CD4-positive, alpha-beta T cell (primary cell): ENCODE data around the gene TRPV2. TPM values are rescaled to one million over a fixed set of nuclear protein-coding genes. Genes with fewer than 3 reads are reported as not detected.
"Not testable (repeated sequence)": the region's sequence is repeated elsewhere in the genome, so short reads cannot be mapped to it uniquely, and the experiment has no call there.

Experiments
- ATAC-seq: fragments of 200-7000 bp; cut with Tn5 transposase; one replicate; pipeline ENCODE4 v1.10.0; 2022; ENCODE audit warnings: mild to moderate bottlenecking; ENCODE audit not compliant: poor library complexity
- CTCF ChIA-PET: fragments of 350-600 bp; sonication (Branson Sonifier 250); formaldehyde crosslinking; loops from one replicate; lab custom pipeline; 2021; ENCODE audit warnings: antibody characterized with exemption, inconsistent platforms; lab: Charles Lee
- POLR2A ChIA-PET: fragments of 350-600 bp; sonication (Branson Sonifier 250); formaldehyde crosslinking; loops from one replicate; lab custom pipeline; 2021; ENCODE audit warnings: antibody characterized with exemption, inconsistent platforms; lab: Charles Lee
- DNase-seq, 14 experiments: peaks; one replicate each; pipeline ENCODE4 v3.0.0-alpha.2; 2013 to 2020; ENCODE audit warnings: mixed read lengths in 2 of 14
- H3K27ac ChIP-seq, 2 donors: one replicate each; pipeline versions ENCODE4 v1.5.1 to v1.7.0; 2013; ENCODE audit warnings: low read length in 2 of 2, low read depth in 1 of 2, mild to moderate bottlenecking in 1 of 2
- H3K27me3 ChIP-seq, 2 experiments: 1 replicate in 1 of 2; 2 replicates in 1 of 2; pipeline versions ENCODE4 v1.6.1 to v1.7.0; 2013; ENCODE audit warnings: low read length in 2 of 2, control low read depth in 1 of 2, mild to moderate bottlenecking in 1 of 2, moderate library complexity in 1 of 2; ENCODE audit not compliant: insufficient read depth in 2 of 2, control insufficient read depth in 1 of 2
- H3K36me3 ChIP-seq: one replicate; pipeline ENCODE4 v1.6.1; 2013; ENCODE audit warnings: low read length, control low read depth; ENCODE audit not compliant: insufficient read depth
- H3K4me1 ChIP-seq: one replicate; pipeline ENCODE4 v1.6.1; 2013; ENCODE audit warnings: low read length, control low read depth; ENCODE audit not compliant: insufficient read depth
- H3K4me3 ChIP-seq: one replicate; pipeline ENCODE4 v1.5.1; 2013; ENCODE audit warnings: mild to moderate bottlenecking, low read length, moderate library complexity
- H3K9me3 ChIP-seq, 2 experiments: 1 replicate in 1 of 2; 2 replicates in 1 of 2; pipeline versions ENCODE4 v1.6.1 to v1.7.0; 2013; ENCODE audit warnings: low read length in 2 of 2, mild to moderate bottlenecking in 2 of 2, control low read depth in 1 of 2, moderate library complexity in 1 of 2; ENCODE audit not compliant: control insufficient read depth in 1 of 2, insufficient read depth in 1 of 2
- H3K27ac Mint-ChIP-seq: one replicate; pipeline ENCODE4 v1.8.0; 2020; ENCODE audit warnings: mixed read lengths
- H3K27me3 Mint-ChIP-seq: one replicate; pipeline ENCODE4 v1.8.0; 2021; ENCODE audit warnings: mixed read lengths
- H3K36me3 Mint-ChIP-seq: one replicate; pipeline ENCODE4 v1.8.0; 2021; ENCODE audit warnings: low read depth, mixed read lengths
- H3K4me1 Mint-ChIP-seq: one replicate; pipeline ENCODE4 v1.8.0; 2021; ENCODE audit warnings: low read depth, mixed read lengths
- H3K4me3 Mint-ChIP-seq: one replicate; pipeline ENCODE4 v1.8.0; 2020; ENCODE audit warnings: mild to moderate bottlenecking, mixed read lengths
- H3K9me3 Mint-ChIP-seq: one replicate; pipeline ENCODE4 v1.8.0; 2020; ENCODE audit warnings: mixed read lengths
- intact Hi-C, 2 experiments: fragments of 100-400 bp; cut with DNase I in 1 of 2; cut with micrococcal nuclease in 1 of 2; formaldehyde crosslinking; loops; one replicate each; pipeline versions ENCODE4 v1.15.1 to v1.9.0; 2023 to 2025; cut with DNase I, micrococcal nuclease
- total RNA-seq, 174 experiments: library from RNA in 2 of 174; stranded (reverse) in 2 of 174; gene quantifications; one replicate each; pipeline ENCODE4 v1.2.3 and lab custom pipeline; 2021 to 2026
- TF ChIP-seq, protein P1 (sequence below): fragments of 200-600 bp; IDR thresholded peaks from one replicate; pipeline ENCODE4 v1.8.0; 2022; ENCODE audit warnings: antibody characterized with exemption, mild to moderate bottlenecking

Gene TRPV2
- total RNA-seq, 2 experiments from 2014 or later: 42.8 to 45.2 TPM

DNA sequence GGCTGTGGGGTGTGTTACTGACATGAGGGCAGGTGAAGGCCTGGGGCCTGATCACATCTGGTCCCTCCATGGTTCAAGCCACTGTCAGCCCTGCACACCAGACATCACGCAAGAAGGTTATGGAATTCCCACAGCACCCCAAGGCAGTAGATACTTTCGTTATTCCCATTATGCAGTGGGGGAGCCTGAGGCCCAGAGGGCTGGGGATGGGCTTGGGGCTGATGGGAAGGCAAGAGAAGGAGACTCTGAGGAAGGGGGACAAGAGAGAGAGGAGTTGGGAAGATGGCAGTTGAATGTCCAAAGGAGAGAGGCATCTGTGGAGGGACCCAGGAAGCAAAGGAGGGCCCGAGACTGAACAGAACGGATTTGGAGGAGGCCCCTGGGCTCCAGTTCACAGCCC lies 34.7 kb downstream of the TRPV2 start:
- Histone ChIP-seq H3K4me1 (peaks cover 10% of the 10 kb centered on the region), H3K9me3 (no peaks in the 10 kb centered on the region), H3K4me3 (no peak overlapping the region), H3K27ac (no peak overlapping the region), H3K36me3 (peaks cover 34% of the 10 kb centered on the region), H3K27me3 (no peaks in the 10 kb centered on the region)
- ChIA-PET CTCF (interaction anchor here (0.7 kb wide), 1 partner anchor 72 kb away, joined by 3 read pairs; no protein-coding TSS in a partner anchor), POLR2A (no interaction called here)
- Mint-ChIP-seq H3K9me3 (no peaks in the 10 kb centered on the region), H3K27ac (no peak overlapping the region), H3K36me3 (peaks cover 33% of the 10 kb centered on the region), H3K4me1 (peaks cover 14% of the 10 kb centered on the region), H3K4me3 (peak overlapping the region; percentile 20), H3K27me3 (no peaks in the 10 kb centered on the region)
- ATAC-seq: no peak
- TF ChIP-seq, protein P1, sequence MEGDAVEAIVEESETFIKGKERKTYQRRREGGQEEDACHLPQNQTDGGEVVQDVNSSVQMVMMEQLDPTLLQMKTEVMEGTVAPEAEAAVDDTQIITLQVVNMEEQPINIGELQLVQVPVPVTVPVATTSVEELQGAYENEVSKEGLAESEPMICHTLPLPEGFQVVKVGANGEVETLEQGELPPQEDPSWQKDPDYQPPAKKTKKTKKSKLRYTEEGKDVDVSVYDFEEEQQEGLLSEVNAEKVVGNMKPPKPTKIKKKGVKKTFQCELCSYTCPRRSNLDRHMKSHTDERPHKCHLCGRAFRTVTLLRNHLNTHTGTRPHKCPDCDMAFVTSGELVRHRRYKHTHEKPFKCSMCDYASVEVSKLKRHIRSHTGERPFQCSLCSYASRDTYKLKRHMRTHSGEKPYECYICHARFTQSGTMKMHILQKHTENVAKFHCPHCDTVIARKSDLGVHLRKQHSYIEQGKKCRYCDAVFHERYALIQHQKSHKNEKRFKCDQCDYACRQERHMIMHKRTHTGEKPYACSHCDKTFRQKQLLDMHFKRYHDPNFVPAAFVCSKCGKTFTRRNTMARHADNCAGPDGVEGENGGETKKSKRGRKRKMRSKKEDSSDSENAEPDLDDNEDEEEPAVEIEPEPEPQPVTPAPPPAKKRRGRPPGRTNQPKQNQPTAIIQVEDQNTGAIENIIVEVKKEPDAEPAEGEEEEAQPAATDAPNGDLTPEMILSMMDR: no peak
- intact Hi-C loops: no loop called here
- no peak for DNase-seq

DNA sequence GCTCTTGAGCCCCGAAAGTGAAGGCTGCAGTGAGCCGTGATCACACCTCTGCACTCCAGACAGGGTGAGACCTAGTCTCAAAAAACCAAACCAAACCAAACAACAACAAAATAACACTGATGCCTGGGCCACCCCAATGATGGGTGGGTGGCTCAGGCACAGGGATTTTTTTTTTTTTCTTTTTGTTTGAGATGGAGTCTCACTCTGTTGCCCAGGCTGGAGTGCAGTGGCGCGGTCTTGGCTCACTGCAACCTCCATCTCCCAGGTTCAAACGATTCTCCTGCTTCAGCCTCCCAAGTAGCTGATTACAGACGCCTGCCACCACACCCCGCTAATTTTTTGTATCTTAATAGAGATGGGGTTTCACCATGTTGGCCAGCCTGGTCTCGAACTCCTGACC lies 36.9 kb downstream of the TRPV2 start:
- H3K4me3 Mint-ChIP-seq, H3K9me3 ChIP-seq, H3K4me3 ChIP-seq, H3K27ac ChIP-seq, H3K27ac Mint-ChIP-seq, ATAC-seq, H3K27me3 Mint-ChIP-seq, H3K9me3 Mint-ChIP-seq, H3K27me3 ChIP-seq, DNase-seq, H3K4me1 ChIP-seq: not testable (repeated sequence)
- peaks cover 15% of the 10 kb centered on the region for H3K36me3 ChIP-seq
- intact Hi-C loops: loop anchor here (2.0 kb wide), 2 partner anchors 13 to 139 kb away; no protein-coding TSS in a partner anchor
- Mint-ChIP-seq H3K36me3 (peaks cover 23% of the 10 kb centered on the region), H3K4me1 (peaks cover 14% of the 10 kb centered on the region)
- ChIA-PET CTCF (interaction anchor here (0.9 to 2.1 kb wide), 6 partner anchors 10 to 89 kb away, joined by 3 to 13 read pairs (median 4); no protein-coding TSS in a partner anchor), POLR2A (interaction anchor here (0.9 to 1.8 kb wide), 2 partner anchors 18 to 69 kb away, joined by 3 to 8 read pairs; no protein-coding TSS in a partner anchor)

DNA sequence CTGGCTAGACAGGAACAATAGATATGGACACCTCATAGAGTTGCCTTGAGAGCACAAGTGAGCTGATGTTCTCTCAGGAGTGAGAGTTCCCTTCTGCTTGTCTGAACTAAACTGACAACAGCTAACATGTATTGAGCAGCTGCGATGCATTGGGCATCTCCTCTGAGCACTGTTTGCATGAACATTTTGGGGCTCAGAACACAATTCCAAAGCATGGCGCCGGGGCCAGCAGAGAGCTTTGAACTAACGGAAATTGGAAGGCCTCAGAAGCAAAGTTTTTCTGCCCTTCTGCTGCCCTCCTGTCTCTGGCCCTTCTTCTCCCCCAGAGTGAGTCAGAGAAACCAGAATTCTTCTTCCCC lies 38.1 kb downstream of the TRPV2 start:
- no peaks in the 10 kb centered on the region for H3K9me3 ChIP-seq
- Mint-ChIP-seq H3K4me1 (peaks cover 14% of the 10 kb centered on the region), H3K27me3 (no peaks in the 10 kb centered on the region), H3K27ac (peak overlapping the region; percentile 50), H3K36me3 (peaks cover 12% of the 10 kb centered on the region), H3K4me3 (no peak overlapping the region), H3K9me3 (no peaks in the 10 kb centered on the region)
- H3K4me3 ChIP-seq: no peak overlapping the region
- no peak for DNase-seq
- peaks cover 8% of the 10 kb centered on the region for H3K4me1 ChIP-seq
- no peak overlapping the region for H3K27ac ChIP-seq
- POLR2A ChIA-PET: interaction anchor here (1.2 to 1.8 kb wide), 2 partner anchors 15 to 68 kb away, joined by 6 to 8 read pairs; no protein-coding TSS in a partner anchor
- no peaks in the 10 kb centered on the region for H3K27me3 ChIP-seq
- CTCF ChIA-PET: interaction anchor here (0.7 to 2.1 kb wide), 8 partner anchors 12 to 136 kb away, joined by 3 to 13 read pairs (median 4); partner anchors contain the start of gene LRRC75A
- ATAC-seq: no peak
- peaks cover 6% of the 10 kb centered on the region for H3K36me3 ChIP-seq
- TF ChIP-seq, protein P1: no peak
- intact Hi-C loops: loop anchor here (1.0 to 2.0 kb wide), 5 partner anchors 15 to 137 kb away; no protein-coding TSS in a partner anchor
